ENCODE measurements around the gene ADCY1.
"Not testable (repeated sequence)": the region's sequence is repeated elsewhere in the genome, so short reads cannot be mapped to it uniquely, and the experiment has no call there.

The ADCY1 gene

DNA sequence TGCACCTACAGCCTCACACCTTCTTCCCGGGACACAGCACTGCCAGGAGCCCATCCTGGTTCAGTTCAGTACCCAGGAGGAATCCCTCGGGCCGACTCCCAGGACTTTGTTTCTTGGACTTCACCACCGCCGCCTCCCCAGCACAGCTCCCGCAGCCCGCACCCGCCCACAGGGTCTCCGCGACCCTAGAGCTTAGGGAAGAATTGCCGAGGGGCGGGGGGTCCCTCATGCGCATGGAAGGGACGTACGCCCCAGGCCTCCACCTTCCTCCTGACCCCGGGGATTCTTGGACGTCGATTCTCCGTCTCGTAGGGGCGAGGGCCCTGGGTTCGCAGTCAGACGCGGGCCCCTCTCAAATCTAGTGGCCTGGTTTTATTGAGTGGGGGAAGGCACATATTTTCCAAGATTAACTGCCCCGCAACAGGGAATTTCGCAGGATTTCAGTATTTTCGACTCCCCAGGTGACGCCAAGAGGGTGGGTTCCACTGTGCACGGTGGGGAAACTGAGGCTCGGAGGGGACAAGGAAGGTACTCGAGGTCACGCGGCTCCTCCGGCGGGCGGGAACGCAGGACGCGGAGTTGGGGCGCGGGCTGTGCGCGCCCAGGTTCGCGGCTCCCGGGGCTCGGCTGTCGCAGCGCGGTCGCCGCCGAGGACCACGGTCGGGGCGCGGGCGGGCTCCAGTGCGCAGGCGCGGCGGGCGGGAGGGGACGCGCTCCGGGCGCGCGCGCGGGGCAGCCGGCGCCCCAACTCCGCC is at the start of gene ADCY1:
TSS of gene ADCY1 (plus strand) at position 708 of the 755 bp plus-strand sequence. CDS start 176 bp downstream, outside the sequence.
- FAIRE-seq: no peak

DNA sequence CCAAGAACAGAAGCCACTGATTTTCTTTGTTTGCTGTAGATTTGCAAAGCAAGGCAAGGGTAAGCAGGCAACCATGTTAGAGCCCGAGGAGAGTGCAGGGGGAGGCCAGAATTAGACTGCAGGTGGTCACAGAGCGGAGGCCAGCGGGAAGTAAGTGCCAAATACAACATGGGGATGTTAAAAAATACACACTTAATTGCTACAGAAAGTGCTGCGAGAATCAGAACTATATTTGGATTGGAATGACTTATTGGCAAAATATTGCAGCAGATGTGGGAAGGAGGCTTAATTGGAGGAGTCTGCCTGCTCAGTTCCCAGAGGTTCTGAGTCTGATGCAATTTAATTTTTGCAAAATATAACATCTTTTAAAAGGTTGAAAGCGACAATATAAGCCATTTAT is 49.7 kb upstream of the ADCY1 start:
- FAIRE-seq: no peak

DNA sequence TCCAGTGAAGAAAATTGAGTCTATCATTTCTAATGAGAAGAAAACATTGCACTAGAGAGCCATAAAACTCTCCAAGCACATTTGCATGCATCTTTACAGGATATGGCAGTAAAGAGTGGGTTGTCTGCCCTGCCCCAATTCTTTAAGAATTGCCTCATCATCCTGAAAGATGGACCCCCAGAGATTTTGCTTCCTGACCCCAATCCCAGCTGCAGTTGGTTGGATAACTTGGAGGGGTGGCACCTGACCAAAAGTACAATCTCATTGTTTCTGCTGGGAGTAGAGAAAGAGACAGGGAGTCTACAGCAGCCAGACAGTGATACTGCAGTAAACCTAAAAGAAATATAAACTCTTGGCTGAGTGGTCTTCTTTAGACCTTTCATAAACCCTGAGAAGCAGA is 49.1 kb upstream of the ADCY1 start:
- no peak for FAIRE-seq

DNA sequence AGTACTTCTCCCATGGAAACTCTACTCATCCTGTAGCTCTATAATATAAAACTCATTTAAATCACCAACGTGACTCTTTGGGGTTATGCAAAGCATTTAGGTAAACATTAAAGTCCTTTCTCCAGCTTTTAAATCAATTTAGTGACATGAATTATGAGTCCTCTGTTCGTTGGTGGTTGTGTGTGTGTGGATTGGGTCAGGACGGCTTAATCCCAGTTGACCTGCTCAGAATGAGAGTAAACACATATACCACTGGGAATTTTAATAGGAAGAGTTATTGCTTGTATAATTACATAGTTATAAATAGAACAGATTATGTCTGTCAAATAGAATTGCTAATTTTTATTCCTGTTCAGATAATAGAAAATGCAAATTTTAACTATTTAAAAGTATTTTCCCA is 30.7 kb upstream of the ADCY1 start:
- peak; percentile 53 for FAIRE-seq

DNA sequence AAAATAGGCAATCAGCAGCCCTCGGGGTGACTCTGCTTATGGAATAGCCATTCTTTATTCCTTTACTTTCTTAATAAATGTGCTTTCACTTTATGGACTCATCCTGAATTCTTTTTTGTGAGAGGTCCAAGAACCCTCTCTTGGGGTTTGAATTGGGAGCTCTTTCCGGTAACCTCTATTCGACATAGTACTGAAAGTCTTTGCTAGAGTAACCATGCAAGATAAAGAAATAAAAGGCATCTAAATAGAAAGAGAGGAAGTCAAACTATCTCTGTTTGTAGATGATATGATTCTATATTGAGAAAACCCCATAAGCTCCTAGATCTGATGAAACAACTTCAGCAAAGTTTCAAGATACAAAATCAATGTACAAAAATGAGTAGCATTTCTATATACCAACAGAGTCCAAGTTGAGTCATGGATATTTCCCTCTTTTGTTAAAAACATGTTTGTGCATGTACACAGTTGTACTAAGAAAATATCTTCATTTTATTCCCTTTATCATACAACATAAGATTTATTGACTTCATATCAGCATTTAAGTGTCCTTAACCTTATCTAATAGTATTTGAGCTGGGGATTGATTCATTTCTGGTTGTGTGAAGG is 29.0 kb upstream of the ADCY1 start:
- FAIRE-seq: not testable (repeated sequence)

DNA sequence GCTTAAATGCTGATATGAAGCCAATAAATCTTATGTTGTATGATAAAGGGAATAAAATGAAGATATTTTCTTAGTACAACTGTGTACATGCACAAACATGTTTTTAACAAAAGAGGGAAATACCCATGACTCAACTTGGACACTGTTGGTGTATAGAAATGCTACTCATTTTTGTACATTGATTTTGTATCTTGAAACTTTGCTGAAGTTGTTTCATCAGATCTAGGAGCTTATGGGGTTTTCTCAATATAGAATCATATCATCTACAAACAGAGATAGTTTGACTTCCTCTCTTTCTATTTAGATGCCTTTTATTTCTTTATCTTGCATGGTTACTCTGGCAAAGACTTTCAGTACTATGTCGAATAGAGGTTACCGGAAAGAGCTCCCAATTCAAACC is 25.3 kb upstream of the ADCY1 start:
- peak; percentile 31 for FAIRE-seq

DNA sequence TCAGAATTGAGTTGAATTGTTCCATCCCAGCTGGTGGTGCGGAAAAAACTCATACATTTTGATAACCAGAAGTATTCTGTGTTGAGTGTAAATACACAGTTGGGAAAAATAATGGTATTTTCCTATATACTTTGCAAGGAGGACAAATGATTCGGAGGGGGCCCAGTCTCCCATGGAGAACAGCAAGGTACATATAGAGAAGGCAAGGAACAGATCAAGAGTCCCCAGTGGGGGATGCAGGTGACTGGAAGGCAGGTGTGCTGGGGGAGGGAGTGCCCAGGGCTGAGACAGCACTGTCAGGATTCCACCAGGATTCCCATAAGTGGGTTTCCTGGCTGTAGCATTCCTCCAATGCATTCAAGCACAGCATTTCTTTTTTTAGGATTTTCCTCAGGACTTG is 10.8 kb upstream of the ADCY1 start:
- FAIRE-seq: no peak

DNA sequence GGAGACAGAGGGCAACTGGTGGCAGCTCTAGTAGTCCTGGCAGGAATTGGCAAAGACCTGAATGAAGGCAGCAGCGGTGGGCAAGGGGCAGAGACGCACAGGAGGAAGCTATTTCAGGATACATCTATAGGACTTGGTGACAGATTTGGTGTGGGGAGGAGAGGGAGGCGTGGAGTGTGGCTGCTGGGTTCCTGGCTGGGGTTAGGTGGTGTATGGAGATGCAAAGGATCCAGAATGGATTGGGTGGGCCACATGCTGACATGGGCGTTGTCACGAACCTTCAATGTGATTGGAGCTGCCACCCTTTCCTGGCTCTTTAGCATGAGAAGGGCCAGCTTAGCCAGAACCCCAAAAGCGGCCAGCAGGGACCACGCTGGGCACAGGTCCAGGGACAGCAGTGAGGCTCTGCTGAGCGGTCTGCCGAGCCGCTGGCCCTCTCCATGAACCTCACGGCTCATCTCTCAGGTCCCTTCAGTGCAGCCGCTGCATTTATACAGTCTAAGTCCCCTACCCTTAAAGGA is 10.2 kb upstream of the ADCY1 start:
- no peak for FAIRE-seq

DNA sequence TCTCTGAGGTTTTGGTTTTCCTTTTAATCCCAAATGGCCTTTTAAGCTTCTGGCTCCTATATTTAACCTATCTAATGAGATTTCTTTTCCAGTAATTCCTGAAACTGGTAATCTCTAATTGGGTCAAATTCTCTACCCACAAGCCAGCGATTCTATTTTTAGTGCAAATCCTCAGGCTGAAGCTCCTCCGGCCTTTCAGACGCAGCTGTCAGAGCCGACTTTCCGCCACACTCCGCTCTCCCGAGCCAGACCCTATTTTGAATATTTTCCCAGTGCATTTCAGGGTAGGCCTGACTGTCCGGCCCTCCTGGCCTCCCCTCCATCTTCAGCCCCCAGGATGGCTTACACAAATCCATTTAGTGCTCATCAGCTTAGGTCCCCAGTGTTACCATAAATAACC is 9.7 kb upstream of the ADCY1 start:
- FAIRE-seq: no peak

DNA sequence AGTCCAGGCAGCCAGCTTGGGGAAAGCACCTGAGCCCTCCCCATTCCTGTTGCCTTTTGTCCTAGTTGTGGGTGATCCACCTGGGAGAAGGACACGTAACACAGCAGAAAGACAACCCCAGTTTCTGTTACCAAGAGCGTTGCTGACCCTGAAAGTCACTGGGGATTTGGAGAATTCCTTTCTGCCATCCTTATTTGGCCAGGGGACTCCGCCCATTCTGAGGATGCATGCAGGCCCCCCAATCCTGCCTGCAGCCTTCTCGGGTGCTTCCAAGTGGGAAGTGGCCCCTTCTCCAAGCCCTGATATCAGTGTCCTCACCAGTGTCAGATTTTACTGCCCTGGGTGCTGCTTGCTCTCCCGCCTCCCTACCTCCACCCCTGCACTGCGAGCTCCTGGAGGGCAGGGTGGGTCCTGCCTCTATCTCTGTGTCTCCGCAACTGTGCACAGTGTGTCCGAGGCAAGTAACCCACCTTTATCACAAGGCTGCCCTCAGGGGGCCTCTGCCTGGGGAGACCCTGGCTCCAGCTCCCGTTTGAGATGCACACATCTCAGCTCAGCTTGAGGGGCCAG is 9.2 kb upstream of the ADCY1 start:
- FAIRE-seq: no peak

DNA sequence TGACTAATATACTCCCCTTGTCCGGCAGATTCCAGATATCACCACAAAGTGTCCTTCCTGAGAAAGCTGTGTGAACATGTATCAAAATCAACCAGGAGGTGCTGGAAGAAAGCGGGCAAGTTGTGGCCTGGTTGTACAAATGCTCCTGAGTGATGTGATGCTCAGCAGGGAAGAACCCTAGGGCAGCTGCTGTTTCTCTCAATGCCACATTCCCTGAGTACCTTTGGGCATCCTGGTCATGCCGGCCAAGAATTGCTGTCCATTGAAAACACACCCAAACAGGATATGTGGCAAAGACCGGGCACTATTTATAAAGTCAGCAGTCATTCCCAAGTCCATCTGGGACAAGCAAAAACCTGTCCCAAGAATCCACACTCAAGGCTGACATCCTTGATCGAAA is 7.8 kb upstream of the ADCY1 start:
- no peak for FAIRE-seq

DNA sequence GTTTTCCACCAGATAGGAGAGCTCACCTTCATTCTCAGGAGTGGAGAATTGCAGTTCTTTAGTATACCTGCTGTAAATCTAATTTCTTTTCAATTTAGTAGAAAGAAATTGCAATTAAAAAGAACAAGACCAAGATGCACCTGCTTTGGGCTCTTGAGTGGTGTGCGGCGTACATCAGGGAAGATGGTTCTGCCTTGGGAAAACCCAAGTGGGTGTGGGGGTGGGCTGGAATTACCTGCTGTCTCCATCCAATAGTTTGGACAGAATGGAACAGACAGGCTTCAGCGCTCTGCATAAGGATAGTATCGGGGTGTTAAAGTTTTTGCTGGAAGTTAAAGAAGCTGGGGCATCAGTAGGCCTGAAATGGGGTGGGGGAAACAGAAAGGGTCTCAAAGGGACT is 7.2 kb upstream of the ADCY1 start:
- no peak for FAIRE-seq

DNA sequence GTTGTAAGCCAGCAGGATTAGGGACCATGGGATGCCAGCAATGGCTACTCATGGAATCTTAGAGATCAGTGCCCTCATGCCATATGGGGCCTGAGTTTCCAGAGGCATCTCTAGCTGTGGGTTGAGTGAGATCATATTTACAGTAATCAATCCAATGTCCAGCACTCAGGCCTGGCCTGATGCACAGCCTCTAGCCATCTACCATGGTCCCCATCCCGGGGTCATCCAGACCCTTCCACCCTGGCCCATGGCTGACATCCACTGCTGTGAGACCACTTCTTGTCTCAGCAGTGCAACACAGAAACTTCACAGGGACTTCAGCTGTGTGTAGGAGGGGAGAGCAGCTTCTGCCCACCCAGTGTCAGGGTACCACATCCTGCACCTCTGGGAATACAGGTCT is 6.5 kb upstream of the ADCY1 start:
- no peak for FAIRE-seq

DNA sequence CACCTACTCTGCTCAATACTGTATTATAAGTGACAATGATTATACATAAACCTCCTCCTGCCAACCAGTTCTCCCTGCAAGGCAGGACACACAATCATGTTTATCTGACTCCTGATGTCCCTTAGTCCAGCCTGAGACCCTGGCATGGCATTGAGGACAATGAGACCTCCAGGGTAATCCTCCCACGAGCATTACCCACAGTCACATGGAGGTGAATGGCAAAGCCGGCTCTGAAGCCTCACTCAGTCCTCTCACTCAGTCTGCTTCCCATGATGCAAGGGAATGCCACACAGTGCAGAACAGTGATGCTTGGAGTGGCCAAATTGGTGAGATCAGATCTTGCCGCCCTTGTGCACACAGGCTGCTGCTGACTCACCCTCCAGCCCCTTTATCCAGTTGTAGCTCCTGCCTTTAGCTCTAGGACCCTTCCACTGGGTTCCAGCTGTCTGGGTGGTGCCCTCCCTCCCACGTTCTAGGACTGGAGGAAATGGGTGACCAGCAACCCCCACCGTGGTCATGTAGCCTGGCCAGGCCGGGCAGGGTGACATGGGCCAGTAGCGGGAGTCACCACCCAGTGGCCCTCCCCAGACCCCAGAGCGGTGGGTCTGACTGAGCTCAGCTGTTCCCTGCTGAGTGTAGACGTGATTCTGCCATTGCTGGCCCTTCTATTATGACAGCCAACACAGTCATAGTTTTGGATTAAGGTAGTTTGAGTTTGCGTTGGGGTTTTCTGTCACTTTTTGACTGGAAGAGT is 5.5 kb upstream of the ADCY1 start:
- no peak for FAIRE-seq

DNA sequence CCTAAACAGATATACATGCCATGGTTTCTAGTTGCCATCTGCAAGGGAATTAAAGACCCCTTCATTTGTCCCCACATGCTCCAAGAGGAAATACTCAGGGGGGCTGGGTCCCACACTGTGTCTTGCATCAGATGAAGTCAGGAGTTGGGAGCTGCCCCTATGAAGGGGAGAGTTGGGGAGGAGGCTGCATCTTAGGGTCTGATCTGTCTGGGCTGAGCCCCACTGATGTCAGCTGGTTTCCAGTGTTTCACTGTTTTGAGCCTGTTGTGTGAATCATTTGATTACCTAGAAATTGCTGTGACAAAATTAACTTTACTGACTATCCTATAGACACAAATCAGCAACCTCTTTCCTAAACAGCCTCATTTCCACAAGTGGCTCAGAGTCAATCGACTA is 4.9 kb upstream of the ADCY1 start:
- no peak for FAIRE-seq

DNA sequence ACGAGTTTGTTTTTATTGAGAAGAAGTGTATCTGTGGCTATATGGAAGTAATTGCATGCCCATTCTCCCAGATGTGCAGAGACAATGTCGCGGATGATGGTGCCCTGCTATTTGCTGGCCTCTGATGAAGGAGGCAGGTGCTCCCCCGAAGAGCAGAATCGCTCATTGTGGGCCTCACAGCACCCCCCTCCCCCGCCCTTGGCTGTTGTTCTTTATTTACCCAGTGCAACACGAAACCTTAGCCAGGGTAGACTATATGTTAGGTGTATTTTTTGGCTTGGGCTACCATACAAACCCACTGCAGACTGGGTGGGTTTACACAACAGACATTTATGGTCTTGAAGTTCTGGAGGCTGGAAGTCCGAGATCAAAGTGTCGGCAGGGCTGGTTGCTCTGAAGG is 3.4 kb upstream of the ADCY1 start:
- no peak for FAIRE-seq

DNA sequence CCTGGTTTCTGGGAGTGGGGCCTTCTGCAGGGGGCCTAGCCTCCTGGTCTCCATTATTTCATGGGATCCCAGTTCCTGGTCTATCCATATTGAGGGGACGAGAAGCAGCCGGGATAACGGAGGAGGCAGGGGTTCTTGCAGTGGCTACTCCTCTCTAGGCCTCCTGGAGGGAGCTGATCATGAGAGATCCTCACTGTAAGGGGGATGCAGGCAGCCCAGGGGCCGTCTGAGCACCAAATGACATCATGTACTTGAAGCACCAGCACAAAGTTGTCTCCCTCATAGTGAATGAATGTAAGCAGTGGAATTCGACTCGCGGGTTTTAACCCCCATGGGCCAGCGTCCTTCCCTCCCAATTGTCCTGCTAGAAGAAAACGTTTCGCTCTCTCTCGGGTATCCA is 964 bp upstream of the ADCY1 start:
- no peak for FAIRE-seq

DNA sequence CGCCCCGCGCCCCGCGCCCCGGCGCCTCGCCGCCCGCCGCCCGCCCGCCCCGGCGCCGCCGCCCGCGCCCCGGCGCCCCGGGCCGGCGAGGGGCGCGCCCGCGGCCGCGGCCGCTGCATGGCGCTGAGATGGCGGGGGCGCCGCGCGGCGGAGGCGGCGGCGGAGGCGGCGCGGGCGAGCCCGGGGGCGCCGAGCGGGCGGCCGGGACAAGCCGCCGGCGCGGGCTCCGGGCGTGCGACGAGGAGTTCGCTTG is 174 bp downstream of the ADCY1 start:
- no peak for FAIRE-seq

DNA sequence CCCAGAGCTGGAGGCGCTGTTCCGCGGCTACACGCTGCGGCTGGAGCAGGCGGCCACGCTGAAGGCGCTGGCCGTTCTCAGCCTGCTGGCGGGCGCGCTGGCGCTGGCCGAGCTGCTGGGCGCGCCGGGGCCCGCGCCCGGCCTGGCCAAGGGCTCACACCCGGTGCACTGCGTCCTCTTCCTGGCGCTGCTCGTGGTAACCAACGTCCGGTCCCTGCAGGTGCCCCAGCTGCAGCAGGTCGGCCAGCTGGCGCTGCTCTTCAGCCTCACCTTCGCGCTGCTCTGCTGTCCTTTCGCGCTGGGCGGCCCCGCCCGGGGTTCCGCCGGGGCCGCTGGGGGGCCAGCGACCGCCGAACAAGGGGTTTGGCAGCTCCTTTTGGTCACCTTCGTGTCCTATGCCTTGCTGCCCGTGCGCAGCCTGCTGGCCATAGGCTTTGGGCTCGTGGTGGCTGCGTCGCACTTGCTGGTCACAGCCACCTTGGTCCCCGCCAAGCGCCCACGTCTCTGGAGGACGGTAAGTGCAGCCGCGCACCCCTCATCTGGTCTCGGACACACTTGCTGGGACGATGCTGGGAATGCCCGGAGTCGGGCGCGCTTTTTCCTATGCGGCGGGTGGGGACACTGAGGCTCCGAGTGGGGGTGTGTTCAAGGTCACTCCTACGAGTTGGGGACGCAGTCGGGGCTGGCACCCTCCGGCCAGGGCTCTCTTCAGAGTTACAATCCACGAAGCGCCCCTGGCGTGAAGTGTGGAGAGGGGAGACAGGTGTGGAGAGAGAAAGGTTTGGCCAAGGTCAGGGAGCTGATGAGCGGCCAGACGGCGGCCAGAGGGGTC is 717 bp downstream of the ADCY1 start:
- no peak for FAIRE-seq

DNA sequence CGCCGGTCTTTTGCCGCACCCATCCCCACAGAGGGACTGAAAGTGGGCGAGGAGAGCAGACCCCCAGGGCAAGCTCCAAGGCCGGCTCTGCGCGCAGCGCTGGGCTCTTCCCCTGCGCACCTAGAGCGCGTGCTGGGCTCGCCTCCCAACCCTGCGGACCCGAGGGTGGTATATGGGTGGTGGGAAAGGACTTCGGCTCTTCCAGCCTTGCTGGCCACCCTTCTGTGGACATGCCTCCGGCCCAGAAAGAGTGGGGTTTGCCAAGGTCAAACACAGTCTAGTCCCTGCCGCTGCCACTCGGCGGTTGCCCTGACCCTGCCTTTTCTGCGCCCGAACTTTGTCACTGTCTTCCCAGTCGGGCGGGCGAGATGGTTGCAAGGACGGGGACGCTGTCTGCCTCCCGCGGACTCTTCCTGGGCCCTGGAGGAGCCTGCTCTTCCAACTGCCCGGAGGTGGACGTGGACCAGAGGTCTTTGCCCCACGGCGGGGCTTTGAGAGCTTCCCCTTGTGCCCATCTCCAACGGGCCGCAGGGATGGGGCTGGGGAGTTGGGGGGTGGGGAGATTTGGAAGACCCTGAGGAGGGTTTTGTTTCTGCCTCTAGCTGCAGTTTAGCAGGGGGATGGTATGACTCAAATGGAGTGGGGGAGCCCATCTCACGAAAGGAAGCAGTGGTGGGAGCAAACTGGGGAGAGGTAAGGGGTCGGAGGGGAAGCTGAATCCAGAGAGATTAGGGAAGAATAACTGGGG is 1.5 kb downstream of the ADCY1 start:
- no peak for FAIRE-seq

DNA sequence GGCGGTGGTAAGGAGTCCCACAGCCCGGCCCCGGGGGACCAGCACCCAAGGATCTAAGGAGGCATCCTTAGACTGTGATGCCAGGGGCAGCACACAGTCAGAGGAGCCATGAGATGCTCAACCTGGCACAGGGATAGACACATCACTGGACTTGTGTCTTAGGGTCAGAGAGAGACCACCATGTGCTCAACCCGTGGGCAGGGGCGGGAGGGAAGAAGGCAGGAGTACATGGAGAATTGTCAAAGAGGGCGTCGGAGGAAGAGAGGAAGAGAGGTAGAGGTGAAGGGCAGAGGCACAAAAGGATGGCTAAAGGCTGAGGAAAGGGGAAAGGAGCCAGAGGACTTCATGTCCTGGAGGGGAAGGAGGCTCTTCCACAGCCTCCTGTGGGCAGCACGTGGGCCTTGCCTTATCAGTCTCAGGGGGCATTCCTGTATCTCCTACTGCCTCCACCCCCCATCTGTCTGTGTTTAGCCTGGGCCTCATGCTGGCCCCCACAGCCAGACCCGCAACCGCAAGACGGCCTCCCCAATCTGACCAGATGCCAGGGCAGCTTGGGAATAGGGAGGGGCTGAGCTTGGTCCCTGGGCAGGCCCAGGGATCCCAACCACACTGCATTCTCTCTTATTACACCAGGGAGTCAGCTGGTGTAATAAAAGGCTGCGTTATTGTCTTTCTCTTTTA is 2.2 kb downstream of the ADCY1 start:
- no peak for FAIRE-seq
